ENCODE measurements around the gene GULP1. TPM values are rescaled to one million over a fixed set of nuclear protein-coding genes. Genes with fewer than 3 reads are reported as not detected.

The GULP1 gene
- polyA plus RNA-seq, 1 donor from 2014 or later: 10.2 TPM

GRCh38 chr2:188369365-188369764 lies 77.7 kb downstream of the GULP1 start:
- no peak for TF ChIP-seq REST (IDR thresholded peaks at IDR 0.05; ENCODE audit: borderline replicate concordance)
- TF ChIP-seq RAD21 (conservative IDR thresholded peaks at IDR 0.05): no peak
- TF ChIP-seq POLR2AphosphoS5 (IDR thresholded peaks at IDR 0.05): no peak
- TF ChIP-seq MXI1 (conservative IDR thresholded peaks at IDR 0.05; ENCODE audit: poor library complexity, severe bottlenecking): no peak
- no peak for TF ChIP-seq TAF1 (IDR thresholded peaks at IDR 0.05; ENCODE audit: low read depth)
- TF ChIP-seq CTCF (IDR thresholded peaks at IDR 0.05; ENCODE audit: poor library complexity, severe bottlenecking): no peak
- no peak for TF ChIP-seq SMC3 (conservative IDR thresholded peaks at IDR 0.05; ENCODE audit: poor library complexity)
- TF ChIP-seq EP300 (conservative IDR thresholded peaks at IDR 0.05; ENCODE audit: poor library complexity, severe bottlenecking): no peak
- no peak for TF ChIP-seq EZH2 (IDR thresholded peaks at IDR 0.05; ENCODE audit: borderline replicate concordance, insufficient read depth, low read length, poor library complexity, severe bottlenecking)
- Histone ChIP-seq H3K4me3 (ENCODE audit: low read length) (no peak overlapping the region), H2AFZ (ENCODE audit: low read depth, low read length) (no peak overlapping the region), H3F3A (ENCODE audit: insufficient read depth, low read length, poor library complexity, severe bottlenecking) (no peaks in the 10 kb centered on the region), H4K20me1 (ENCODE audit: insufficient read depth) (no peaks in the 10 kb centered on the region), H3K9ac (ENCODE audit: low read length) (no peak overlapping the region), H3K36me3 (ENCODE audit: insufficient read depth, low read length) (no peaks in the 10 kb centered on the region), H3K27me3 (ENCODE audit: insufficient read depth, low read depth, low read length) (no peaks in the 10 kb centered on the region), H3K9me2 (ENCODE audit: insufficient read depth, low read length) (no peaks in the 10 kb centered on the region), H3K27ac (ENCODE audit: low read length) (no peak overlapping the region), H3K9me3 (ENCODE audit: low read length) (no peaks in the 10 kb centered on the region), H3K79me2 (replicated peaks; ENCODE audit: insufficient read depth, low read length) (no peaks in the 10 kb centered on the region), H3K4me2 (ENCODE audit: low read length) (no peak overlapping the region)

- Histone ChIP-seq H3K36me3 (ENCODE audit: insufficient read depth, low read length) (no peaks in the 10 kb centered on the region), H3K27ac (ENCODE audit: low read length) (no peak overlapping the region), H3K4me3 (ENCODE audit: low read length) (no peak overlapping the region), H3K27me3 (ENCODE audit: insufficient read depth, low read depth, low read length) (no peaks in the 10 kb centered on the region), H4K20me1 (ENCODE audit: insufficient read depth) (no peaks in the 10 kb centered on the region), H3K79me2 (replicated peaks; ENCODE audit: insufficient read depth, low read length) (no peaks in the 10 kb centered on the region), H2AFZ (ENCODE audit: low read depth, low read length) (no peak overlapping the region), H3K9me3 (ENCODE audit: low read length) (no peaks in the 10 kb centered on the region), H3K9ac (ENCODE audit: low read length) (no peak overlapping the region), H3K4me2 (ENCODE audit: low read length) (no peak overlapping the region), H3F3A (ENCODE audit: insufficient read depth, low read length, poor library complexity, severe bottlenecking) (no peaks in the 10 kb centered on the region), H3K9me2 (ENCODE audit: insufficient read depth, low read length) (no peaks in the 10 kb centered on the region)
- TF ChIP-seq REST (IDR thresholded peaks at IDR 0.05; ENCODE audit: borderline replicate concordance) (no peak), EZH2 (IDR thresholded peaks at IDR 0.05; ENCODE audit: borderline replicate concordance, insufficient read depth, low read length, poor library complexity, severe bottlenecking) (no peak), CTCF (IDR thresholded peaks at IDR 0.05; ENCODE audit: poor library complexity, severe bottlenecking) (no peak), RAD21 (conservative IDR thresholded peaks at IDR 0.05) (no peak), POLR2AphosphoS5 (IDR thresholded peaks at IDR 0.05) (no peak), TAF1 (IDR thresholded peaks at IDR 0.05; ENCODE audit: low read depth) (no peak), EP300 (conservative IDR thresholded peaks at IDR 0.05; ENCODE audit: poor library complexity, severe bottlenecking) (no peak), SMC3 (conservative IDR thresholded peaks at IDR 0.05; ENCODE audit: poor library complexity) (no peak), MXI1 (conservative IDR thresholded peaks at IDR 0.05; ENCODE audit: poor library complexity, severe bottlenecking) (no peak)
These were observed 86.8 kb downstream of the GULP1 start for GRCh38 chr2:188378371-188378950.

All from neural cell (in vitro differentiated cells).